ENCODE results near the gene CHD2. TPM values are rescaled to one million over a fixed set of nuclear protein-coding genes. Genes with fewer than 3 reads are reported as not detected.

The CHD2 gene
- total RNA-seq, 1 donor from 2014 or later = 105 TPM

DNA sequence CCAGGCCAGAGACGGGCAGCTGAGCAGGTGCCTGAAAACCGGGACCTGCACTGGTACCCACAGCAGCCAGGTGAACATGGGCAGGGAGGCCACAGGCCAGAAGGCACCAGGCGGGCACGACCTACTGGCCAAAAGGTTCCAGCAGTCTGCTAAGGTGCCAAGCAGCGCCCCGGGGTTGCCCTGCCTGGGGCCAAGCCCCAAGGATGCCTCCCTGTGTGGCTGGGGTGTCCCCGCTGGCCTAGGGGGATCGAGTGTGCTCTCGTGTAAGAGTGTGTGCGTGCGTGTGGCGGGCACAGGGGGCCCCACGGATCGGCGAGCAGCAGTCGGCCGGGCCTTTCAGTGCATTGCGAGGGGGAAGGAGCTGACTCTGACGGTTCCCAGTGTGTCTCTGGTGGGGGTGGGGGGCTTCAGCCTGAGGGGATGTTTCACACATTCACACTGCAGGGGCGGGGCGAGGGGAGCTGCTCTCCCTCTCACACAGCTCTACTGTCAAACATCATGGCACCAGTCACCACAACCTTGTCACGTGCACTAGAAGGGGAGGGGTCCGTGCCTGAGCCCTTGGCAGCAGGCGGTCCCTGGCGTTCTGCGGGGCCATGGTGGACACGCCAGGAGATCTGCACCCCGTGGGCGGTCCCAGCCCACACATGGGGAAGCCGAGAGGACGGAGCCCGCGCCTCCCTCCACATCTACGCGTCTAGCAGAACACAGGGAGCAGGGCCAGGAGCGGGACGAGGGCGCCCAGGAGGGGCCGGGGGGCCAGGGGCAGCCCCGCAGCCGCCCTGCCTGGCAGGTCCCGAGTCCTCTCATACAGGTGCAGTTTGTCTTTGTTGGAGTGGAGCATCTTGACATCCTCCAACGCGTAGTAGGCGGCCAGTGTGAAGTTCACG is 144.4 kb downstream of the CHD2 start:
- Mint-ChIP-seq H3K36me3 (ENCODE audit: low read depth, unreplicated experiment) (peaks cover 10% of the 10 kb centered on the region), H3K27me3 (ENCODE audit: low read depth, unreplicated experiment) (no peaks in the 10 kb centered on the region), H3K27ac (ENCODE audit: unreplicated experiment) (no peak overlapping the region), H3K4me3 (ENCODE audit: unreplicated experiment) (no peak overlapping the region), H3K4me1 (ENCODE audit: low read depth, unreplicated experiment) (peaks cover 3% of the 10 kb centered on the region), H3K9me3 (ENCODE audit: unreplicated experiment) (peaks cover 11% of the 10 kb centered on the region)
- no peak overlapping the region for H3K9ac ChIP-seq (ENCODE audit: low read length)
- H3K27me3 ChIP-seq (ENCODE audit: insufficient read depth, low read length) = peaks cover 16% of the 10 kb centered on the region
- H3K4me3 ChIP-seq (ENCODE audit: insufficient read depth, low read depth, low read length) = no peak overlapping the region
- no peaks in the 10 kb centered on the region for H3K4me1 ChIP-seq (ENCODE audit: insufficient read depth, low read length)
- no peak for FAIRE-seq
- no peak overlapping the region for H2AFZ ChIP-seq (ENCODE audit: low read depth, low read length)
- no peak for DNase-seq (ENCODE audit: low read depth)
- no peak overlapping the region for H3K27ac ChIP-seq (ENCODE audit: low read depth, low read length)
- H3K9me3 ChIP-seq (ENCODE audit: insufficient read depth, low read depth, low read length) = peaks cover 4% of the 10 kb centered on the region
- H3K4me2 ChIP-seq (ENCODE audit: low read length) = no peak overlapping the region
- H3K36me3 ChIP-seq (ENCODE audit: insufficient read depth, low read length) = no peaks in the 10 kb centered on the region
- TF ChIP-seq, protein P1, sequence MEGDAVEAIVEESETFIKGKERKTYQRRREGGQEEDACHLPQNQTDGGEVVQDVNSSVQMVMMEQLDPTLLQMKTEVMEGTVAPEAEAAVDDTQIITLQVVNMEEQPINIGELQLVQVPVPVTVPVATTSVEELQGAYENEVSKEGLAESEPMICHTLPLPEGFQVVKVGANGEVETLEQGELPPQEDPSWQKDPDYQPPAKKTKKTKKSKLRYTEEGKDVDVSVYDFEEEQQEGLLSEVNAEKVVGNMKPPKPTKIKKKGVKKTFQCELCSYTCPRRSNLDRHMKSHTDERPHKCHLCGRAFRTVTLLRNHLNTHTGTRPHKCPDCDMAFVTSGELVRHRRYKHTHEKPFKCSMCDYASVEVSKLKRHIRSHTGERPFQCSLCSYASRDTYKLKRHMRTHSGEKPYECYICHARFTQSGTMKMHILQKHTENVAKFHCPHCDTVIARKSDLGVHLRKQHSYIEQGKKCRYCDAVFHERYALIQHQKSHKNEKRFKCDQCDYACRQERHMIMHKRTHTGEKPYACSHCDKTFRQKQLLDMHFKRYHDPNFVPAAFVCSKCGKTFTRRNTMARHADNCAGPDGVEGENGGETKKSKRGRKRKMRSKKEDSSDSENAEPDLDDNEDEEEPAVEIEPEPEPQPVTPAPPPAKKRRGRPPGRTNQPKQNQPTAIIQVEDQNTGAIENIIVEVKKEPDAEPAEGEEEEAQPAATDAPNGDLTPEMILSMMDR (IDR thresholded peaks at IDR 0.05; ENCODE audit: insufficient read depth, low read depth, low read length) = no peak
- TF ChIP-seq EZH2 (IDR thresholded peaks at IDR 0.05; ENCODE audit: insufficient read depth, low read length) = no peak
- no peaks in the 10 kb centered on the region for H4K20me1 ChIP-seq (ENCODE audit: insufficient read depth, low read length)
- H3K79me2 ChIP-seq (ENCODE audit: insufficient read depth, low read length) = no peaks in the 10 kb centered on the region

DNA sequence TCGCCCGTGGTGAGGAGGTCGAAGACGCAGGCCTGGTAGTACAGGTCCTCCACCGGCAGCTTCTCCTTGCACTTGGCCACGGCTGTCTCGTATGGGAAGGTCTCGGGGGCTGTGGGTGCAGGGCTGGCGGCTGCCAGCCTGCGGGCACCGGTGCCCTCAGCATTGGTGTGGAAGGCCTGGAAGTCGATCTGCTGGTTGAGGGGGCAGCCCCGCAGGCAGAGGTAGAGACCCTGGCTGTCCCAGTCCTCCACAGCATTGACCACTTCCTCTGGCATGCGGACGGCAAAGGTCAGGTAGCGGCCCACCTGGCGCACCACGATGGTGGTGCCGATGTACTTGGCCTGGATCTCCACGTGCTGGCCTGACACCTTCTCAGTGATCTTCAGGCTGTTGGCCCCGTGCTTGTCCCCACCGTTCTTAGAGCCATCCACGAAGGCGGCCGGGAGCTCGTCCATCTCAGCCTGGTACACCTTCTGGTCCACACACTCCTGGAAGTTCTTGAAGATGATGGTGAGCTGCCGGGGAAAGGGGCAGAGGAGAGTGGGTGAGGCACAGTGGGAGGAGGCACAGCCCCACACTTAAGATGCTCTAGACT is 145.2 kb downstream of the CHD2 start:
- Histone ChIP-seq H2AFZ (ENCODE audit: low read depth, low read length) (no peak overlapping the region), H3K27me3 (ENCODE audit: insufficient read depth, low read length) (peaks cover 17% of the 10 kb centered on the region), H3K4me1 (ENCODE audit: insufficient read depth, low read length) (no peaks in the 10 kb centered on the region), H4K20me1 (ENCODE audit: insufficient read depth, low read length) (no peaks in the 10 kb centered on the region), H3K9me3 (ENCODE audit: insufficient read depth, low read depth, low read length) (peaks cover 4% of the 10 kb centered on the region), H3K4me3 (ENCODE audit: insufficient read depth, low read depth, low read length) (no peak overlapping the region), H3K9ac (ENCODE audit: low read length) (no peak overlapping the region), H3K4me2 (ENCODE audit: low read length) (no peak overlapping the region), H3K27ac (ENCODE audit: low read depth, low read length) (no peak overlapping the region), H3K79me2 (ENCODE audit: insufficient read depth, low read length) (no peaks in the 10 kb centered on the region), H3K36me3 (ENCODE audit: insufficient read depth, low read length) (no peaks in the 10 kb centered on the region)
- TF ChIP-seq, protein P1 (IDR thresholded peaks at IDR 0.05; ENCODE audit: insufficient read depth, low read depth, low read length) = no peak
- no peak for TF ChIP-seq EZH2 (IDR thresholded peaks at IDR 0.05; ENCODE audit: insufficient read depth, low read length)
- no peak overlapping the region for H3K27ac Mint-ChIP-seq (ENCODE audit: unreplicated experiment)
- H3K4me1 Mint-ChIP-seq (ENCODE audit: low read depth, unreplicated experiment) = peaks cover 4% of the 10 kb centered on the region
- H3K36me3 Mint-ChIP-seq (ENCODE audit: low read depth, unreplicated experiment) = peaks cover 11% of the 10 kb centered on the region
- DNase-seq (ENCODE audit: low read depth) = no peak
- no peak for FAIRE-seq
- H3K27me3 Mint-ChIP-seq (ENCODE audit: low read depth, unreplicated experiment) = no peaks in the 10 kb centered on the region
- no peak overlapping the region for H3K4me3 Mint-ChIP-seq (ENCODE audit: unreplicated experiment)
- peaks cover 8% of the 10 kb centered on the region for H3K9me3 Mint-ChIP-seq (ENCODE audit: unreplicated experiment)

All from astrocyte (in vitro differentiated cells and primary cell).